ENCODE measurements around the gene SLC22A23.

SLC22A23 gene

GRCh38 chr6:3473773-3474172 is 16.9 kb upstream of the SLC22A23 start:
- in situ Hi-C loops (cut with MboI; ENCODE audit: low sequenced_read_pairs) = no loop called here

GRCh38 chr6:3471711-3472110 is 14.9 kb upstream of the SLC22A23 start:
- in situ Hi-C loops (cut with MboI; ENCODE audit: low sequenced_read_pairs) = no loop called here

- in situ Hi-C loops (cut with MboI; ENCODE audit: low sequenced_read_pairs) = no loop called here
Measured at GRCh38 chr6:3471286-3471685, 14.4 kb upstream of the SLC22A23 start.

GRCh38 chr6:3468585-3468984 is 11.7 kb upstream of the SLC22A23 start:
- in situ Hi-C loops (cut with MboI; ENCODE audit: low sequenced_read_pairs) = no loop called here

- in situ Hi-C loops (cut with MboI; ENCODE audit: low sequenced_read_pairs) = no loop called here
Measured at GRCh38 chr6:3467996-3468395, 11.1 kb upstream of the SLC22A23 start.

- in situ Hi-C loops (cut with MboI; ENCODE audit: low sequenced_read_pairs) = no loop called here
Measured at GRCh38 chr6:3466488-3467219, 9.8 kb upstream of the SLC22A23 start.

- in situ Hi-C loops (cut with MboI; ENCODE audit: low sequenced_read_pairs) = no loop called here
Measured at GRCh38 chr6:3460253-3460652, 3.4 kb upstream of the SLC22A23 start.

- in situ Hi-C loops (cut with MboI; ENCODE audit: low sequenced_read_pairs) = no loop called here
Measured at GRCh38 chr6:3458706-3459421, 2.0 kb upstream of the SLC22A23 start.

GRCh38 chr6:3457710-3458602 is 1.1 kb upstream of the SLC22A23 start:
- in situ Hi-C loops (cut with MboI; ENCODE audit: low sequenced_read_pairs) = no loop called here

- in situ Hi-C loops (cut with MboI; ENCODE audit: low sequenced_read_pairs) = no loop called here
Measured at GRCh38 chr6:3456395-3456897, 404 bp downstream of the SLC22A23 start.

GRCh38 chr6:3455569-3456394 is 1.1 kb downstream of the SLC22A23 start:
- in situ Hi-C loops (cut with MboI; ENCODE audit: low sequenced_read_pairs) = no loop called here

- in situ Hi-C loops (cut with MboI; ENCODE audit: low sequenced_read_pairs) = no loop called here
Measured at GRCh38 chr6:3455147-3455568, 1.7 kb downstream of the SLC22A23 start.

GRCh38 chr6:3454273-3455010 is 2.4 kb downstream of the SLC22A23 start:
- in situ Hi-C loops (cut with MboI; ENCODE audit: low sequenced_read_pairs) = no loop called here

GRCh38 chr6:3453413-3454272 is 3.2 kb downstream of the SLC22A23 start:
- in situ Hi-C loops (cut with MboI; ENCODE audit: low sequenced_read_pairs) = no loop called here

- in situ Hi-C loops (cut with MboI; ENCODE audit: low sequenced_read_pairs) = no loop called here
Measured at GRCh38 chr6:3451498-3451897, 5.4 kb downstream of the SLC22A23 start.

GRCh38 chr6:3450888-3451287 is 6.0 kb downstream of the SLC22A23 start:
- in situ Hi-C loops (cut with MboI; ENCODE audit: low sequenced_read_pairs) = no loop called here

- in situ Hi-C loops (cut with MboI; ENCODE audit: low sequenced_read_pairs) = no loop called here
Measured at GRCh38 chr6:3449750-3450305, 7.0 kb downstream of the SLC22A23 start.

GRCh38 chr6:3449321-3449720 is 7.5 kb downstream of the SLC22A23 start:
- in situ Hi-C loops (cut with MboI; ENCODE audit: low sequenced_read_pairs) = no loop called here
